Mucosa of rectum (tissue), 2 donors: Measurements from ENCODE around the gene MAP3K7.
"Not testable (repeated sequence)": the region's sequence is repeated elsewhere in the genome, so short reads cannot be mapped to it uniquely, and the experiment has no call there.

ENCODE experiments used
- H3K27ac ChIP-seq, 2 donors: one replicate each; pipeline ENCODE4 v1.7.0; 2013; ENCODE audit warnings: inconsistent platforms in 2 of 2, low read depth in 2 of 2, low read length in 2 of 2
- H3K27me3 ChIP-seq, 2 donors: one replicate each; pipeline ENCODE4 v1.7.0; 2013; ENCODE audit warnings: low read length in 2 of 2; ENCODE audit not compliant: control insufficient read depth in 2 of 2, insufficient read depth in 2 of 2
- H3K36me3 ChIP-seq, 2 donors: one replicate each; pipeline ENCODE4 v1.7.0; 2013; ENCODE audit warnings: low read length in 2 of 2; ENCODE audit not compliant: control insufficient read depth in 2 of 2, insufficient read depth in 2 of 2
- H3K4me1 ChIP-seq, 2 donors: one replicate each; pipeline ENCODE4 v1.7.0; 2013; ENCODE audit warnings: low read length in 2 of 2, mild to moderate bottlenecking in 1 of 2; ENCODE audit not compliant: control insufficient read depth in 2 of 2, insufficient read depth in 2 of 2
- H3K4me3 ChIP-seq, 2 donors: one replicate each; pipeline ENCODE4 v1.7.0; 2013; ENCODE audit warnings: low read length in 2 of 2
- H3K9ac ChIP-seq, 2 donors: one replicate each; pipeline ENCODE4 v1.7.0; 2013; ENCODE audit warnings: low read length in 2 of 2, low read depth in 1 of 2, mild to moderate bottlenecking in 1 of 2
- H3K9me3 ChIP-seq, 2 donors: one replicate each; pipeline ENCODE4 v1.7.0; 2013; ENCODE audit warnings: low read length in 2 of 2; ENCODE audit not compliant: control insufficient read depth in 2 of 2
- donor health status: healthy.
- donor health status: Normal muscosa, but diverticular disease.

MAP3K7 gene

GRCh38 chr6:90578894-90579549, 7.8 kb downstream of the MAP3K7 start:
- H3K36me3 ChIP-seq, result peaks cover 0 to 5% of the 10 kb centered on the region in 2 donors
- H3K4me1 ChIP-seq, result peaks cover 0 to 2% of the 10 kb centered on the region in 2 donors
- H3K27ac ChIP-seq, result no peak overlapping the region
- no peaks in the 10 kb centered on the region for H3K9me3 ChIP-seq
- H3K27me3 ChIP-seq, result no peaks in the 10 kb centered on the region
- H3K4me3 ChIP-seq, result no peak overlapping the region
- no peak overlapping the region for H3K9ac ChIP-seq

GRCh38 chr6:90575267-90575666, 11.6 kb downstream of the MAP3K7 start:
- Histone ChIP-seq H3K27me3 (no peaks in the 10 kb centered on the region), H3K4me1 (no peaks in the 10 kb centered on the region), H3K9ac (no peak overlapping the region), H3K36me3 (peaks cover 0 to 10% of the 10 kb centered on the region in 2 donors), H3K9me3 (no peaks in the 10 kb centered on the region), H3K4me3 (no peak overlapping the region), H3K27ac (no peak overlapping the region)

DNA sequence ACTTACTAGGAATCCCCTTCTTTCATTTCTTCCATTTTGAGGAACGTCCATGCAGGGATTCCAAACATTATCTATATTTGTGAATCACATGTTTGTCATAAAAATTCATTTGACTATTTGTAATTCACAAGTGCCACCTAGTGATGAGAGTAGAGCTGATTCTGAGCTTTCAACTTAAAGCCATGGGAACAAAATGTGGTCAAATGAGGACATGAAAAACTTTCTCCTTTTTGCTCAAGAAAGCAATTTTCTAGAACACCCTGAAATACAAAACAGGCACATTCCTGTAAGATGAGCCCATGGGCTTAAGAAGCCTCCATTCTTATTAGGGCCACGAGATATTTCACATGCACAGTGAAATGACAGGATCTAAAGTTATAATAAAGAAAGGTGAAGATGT, 12.3 kb downstream of the MAP3K7 start:
- Histone ChIP-seq H3K9me3 (no peaks in the 10 kb centered on the region), H3K27me3 (no peaks in the 10 kb centered on the region), H3K9ac (no peak overlapping the region), H3K4me3 (no peak overlapping the region), H3K27ac (no peak overlapping the region), H3K36me3 (peaks cover 0 to 10% of the 10 kb centered on the region in 2 donors), H3K4me1 (no peaks in the 10 kb centered on the region)

- H3K36me3 ChIP-seq, result peaks cover 2 to 18% of the 10 kb centered on the region in 2 donors
- no peak overlapping the region for H3K27ac ChIP-seq
- no peaks in the 10 kb centered on the region for H3K9me3 ChIP-seq
- no peaks in the 10 kb centered on the region for H3K4me1 ChIP-seq
- H3K4me3 ChIP-seq, result no peak overlapping the region
- no peak overlapping the region for H3K9ac ChIP-seq
- H3K27me3 ChIP-seq, result no peaks in the 10 kb centered on the region
Measured at GRCh38 chr6:90573624-90574023, 13.2 kb downstream of the MAP3K7 start.

DNA sequence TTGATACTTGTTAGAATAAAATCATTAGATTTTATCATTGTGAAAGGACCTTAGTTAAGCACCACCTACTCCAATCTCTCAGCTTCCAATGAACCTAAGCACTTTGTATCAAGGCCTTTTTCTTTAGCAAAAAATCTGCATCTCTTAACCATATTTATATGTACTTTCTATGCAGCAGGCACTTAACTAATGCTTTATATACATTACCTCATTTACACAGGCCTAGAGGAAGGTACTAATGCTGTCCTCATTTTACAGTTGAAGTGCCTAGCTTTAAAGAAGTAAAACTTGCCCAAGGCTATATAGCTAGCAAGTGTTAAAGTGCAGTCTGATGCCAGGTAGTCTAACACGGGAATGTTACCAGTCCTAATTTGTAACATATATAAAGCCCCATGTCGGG, 14.0 kb downstream of the MAP3K7 start:
- Histone ChIP-seq H3K27ac (no peak overlapping the region), H3K27me3 (no peaks in the 10 kb centered on the region), H3K36me3 (peaks cover 8 to 18% of the 10 kb centered on the region in 2 donors), H3K4me3 (no peak overlapping the region), H3K4me1 (no peaks in the 10 kb centered on the region), H3K9me3 (no peaks in the 10 kb centered on the region), H3K9ac (no peak overlapping the region)

GRCh38 chr6:90569223-90569622, 17.6 kb downstream of the MAP3K7 start:
- no peaks in the 10 kb centered on the region for H3K9me3 ChIP-seq
- H3K4me3 ChIP-seq, result no peak overlapping the region
- no peaks in the 10 kb centered on the region for H3K4me1 ChIP-seq
- no peak overlapping the region for H3K9ac ChIP-seq
- no peaks in the 10 kb centered on the region for H3K27me3 ChIP-seq
- H3K36me3 ChIP-seq, result peaks cover 8 to 13% of the 10 kb centered on the region in 2 donors
- no peak overlapping the region for H3K27ac ChIP-seq

GRCh38 chr6:90567682-90568081, 19.2 kb downstream of the MAP3K7 start:
- peaks cover 8 to 13% of the 10 kb centered on the region in 2 donors for H3K36me3 ChIP-seq
- H3K4me3 ChIP-seq, H3K27me3 ChIP-seq, H3K27ac ChIP-seq, H3K9ac ChIP-seq, H3K4me1 ChIP-seq, H3K9me3 ChIP-seq: not testable (repeated sequence)

DNA sequence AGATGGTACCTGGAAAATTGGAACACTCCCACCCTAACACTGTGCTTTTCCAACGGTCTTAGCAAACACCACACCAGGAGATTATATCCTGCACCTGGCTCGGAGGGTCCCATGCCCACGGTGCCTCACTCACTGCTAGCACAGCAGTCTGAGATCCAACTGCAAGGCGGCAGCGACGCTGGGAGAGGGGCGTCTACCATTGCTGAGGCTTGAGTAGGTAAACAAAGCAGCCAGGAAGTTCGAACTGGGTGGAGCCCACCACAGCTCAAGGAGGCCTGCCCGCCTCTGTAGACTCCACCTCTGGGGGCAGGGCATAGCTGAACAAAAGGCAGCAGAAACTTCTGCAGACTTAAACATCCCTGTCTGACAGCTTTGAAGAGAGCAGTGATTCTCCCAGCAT, 24.5 kb downstream of the MAP3K7 start:
- not testable (repeated sequence) for H3K27me3 ChIP-seq, H3K27ac ChIP-seq, H3K9me3 ChIP-seq, H3K4me3 ChIP-seq, H3K9ac ChIP-seq, H3K4me1 ChIP-seq
- H3K36me3 ChIP-seq, result peaks cover 10 to 24% of the 10 kb centered on the region in 2 donors

DNA sequence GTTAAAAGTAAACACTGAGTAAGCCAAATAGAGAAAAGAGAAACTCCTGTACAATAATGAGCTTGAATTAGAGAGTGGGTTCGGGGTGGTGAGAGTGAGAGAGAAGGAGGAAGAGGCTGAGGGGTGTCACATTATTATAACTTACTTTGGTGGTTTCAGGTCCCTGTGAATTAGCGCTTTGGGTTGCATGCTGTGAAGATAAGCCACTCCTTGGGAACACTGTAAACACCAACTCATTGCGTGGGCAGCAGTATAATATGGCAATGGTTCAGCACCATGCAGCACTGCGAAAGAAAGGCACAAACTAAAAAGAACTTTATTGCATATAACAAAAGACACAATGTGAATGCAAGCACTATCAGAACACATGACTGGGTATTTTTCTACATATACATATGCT, 26.9 kb downstream of the MAP3K7 start:
- Histone ChIP-seq H3K9me3 (no peaks in the 10 kb centered on the region), H3K36me3 (peaks cover 17 to 29% of the 10 kb centered on the region in 2 donors), H3K27ac (no peak overlapping the region), H3K9ac (no peak overlapping the region), H3K4me1 (no peaks in the 10 kb centered on the region), H3K27me3 (no peaks in the 10 kb centered on the region), H3K4me3 (no peak overlapping the region)

GRCh38 chr6:90557006-90557405, 29.9 kb downstream of the MAP3K7 start:
- H3K9me3 ChIP-seq, result no peaks in the 10 kb centered on the region
- H3K27ac ChIP-seq, result no peak overlapping the region
- H3K4me1 ChIP-seq, result no peaks in the 10 kb centered on the region
- no peak overlapping the region for H3K4me3 ChIP-seq
- H3K27me3 ChIP-seq, result no peaks in the 10 kb centered on the region
- H3K36me3 ChIP-seq, result peaks cover 26 to 45% of the 10 kb centered on the region in 2 donors
- H3K9ac ChIP-seq, result no peak overlapping the region
